ENCODE results near the gene IL22RA1.

The IL22RA1 gene

GRCh38 chr1:24186031-24186710, 43.2 kb upstream of the IL22RA1 start:
- DNase-seq (ENCODE audit: low read depth), result no peak
- no peak overlapping the region for H3K4me3 ChIP-seq (ENCODE audit: low read depth, low read length)
- no peak for TF ChIP-seq CTCF (conservative IDR thresholded peaks at IDR 0.05; ENCODE audit: low read depth, low read length)

GRCh38 chr1:24185076-24185475, 42.1 kb upstream of the IL22RA1 start:
- no peak for TF ChIP-seq CTCF (conservative IDR thresholded peaks at IDR 0.05; ENCODE audit: low read depth, low read length)
- H3K4me3 ChIP-seq (ENCODE audit: low read depth, low read length), result no peak overlapping the region
- no peak for DNase-seq (ENCODE audit: low read depth)

GRCh38 chr1:24182061-24182460, 39.1 kb upstream of the IL22RA1 start:
- no peak for TF ChIP-seq CTCF (conservative IDR thresholded peaks at IDR 0.05; ENCODE audit: low read depth, low read length)
- no peak for DNase-seq (ENCODE audit: low read depth)
- H3K4me3 ChIP-seq (ENCODE audit: low read depth, low read length), result no peak overlapping the region

GRCh38 chr1:24181619-24182018, 38.7 kb upstream of the IL22RA1 start:
- H3K4me3 ChIP-seq (ENCODE audit: low read depth, low read length), result no peak overlapping the region
- no peak for TF ChIP-seq CTCF (conservative IDR thresholded peaks at IDR 0.05; ENCODE audit: low read depth, low read length)
- DNase-seq (ENCODE audit: low read depth), result no peak

- H3K4me3 ChIP-seq (ENCODE audit: low read depth, low read length), result no peak overlapping the region
- no peak for TF ChIP-seq CTCF (conservative IDR thresholded peaks at IDR 0.05; ENCODE audit: low read depth, low read length)
- DNase-seq (ENCODE audit: low read depth), result no peak
Observed at GRCh38 chr1:24180676-24181075, 37.7 kb upstream of the IL22RA1 start.

GRCh38 chr1:24179251-24179840, 36.4 kb upstream of the IL22RA1 start:
- no peak for TF ChIP-seq CTCF (conservative IDR thresholded peaks at IDR 0.05; ENCODE audit: low read depth, low read length)
- no peak for DNase-seq (ENCODE audit: low read depth)
- H3K4me3 ChIP-seq (ENCODE audit: low read depth, low read length), result no peak overlapping the region

- no peak overlapping the region for H3K4me3 ChIP-seq (ENCODE audit: low read depth, low read length)
- TF ChIP-seq CTCF (conservative IDR thresholded peaks at IDR 0.05; ENCODE audit: low read depth, low read length), result no peak
- DNase-seq (ENCODE audit: low read depth), result no peak
Observed at GRCh38 chr1:24178407-24178806, 35.5 kb upstream of the IL22RA1 start.
